OCI-LY7 (cell line): ENCODE data around the gene CDC6. TPM values are rescaled to one million over a fixed set of nuclear protein-coding genes. Genes with fewer than 3 reads are reported as not detected.

Experiments used
- BruUV-seq: library from RNA; stranded (reverse); fragments of 400-500 nt; replicated peaks from 2 replicates; lab custom pipeline; 2021; lab: Mats Ljungman, UMichigan
- CTCF ChIA-PET: fragments of 300-600 bp; sonication (Branson Sonifier 250); formaldehyde crosslinking; loops from one replicate; lab custom pipeline; 2022; ENCODE audit warnings: antibody characterized with exemption; ENCODE audit not compliant: unreplicated experiment; lab: Charles Lee
- POLR2A ChIA-PET: fragments of 300-600 bp; sonication (Branson Sonifier 250); formaldehyde crosslinking; loops from one replicate; lab custom pipeline; 2022; ENCODE audit warnings: antibody characterized with exemption; lab: Charles Lee
- DNase-seq: peaks from one replicate; pipeline ENCODE4 v3.0.0-alpha.2; 2015; ENCODE audit warnings: low spot score
- H2AFZ ChIP-seq: fragments of 200-600 bp; sonication (generic), shearing (Covaris generic); 2 replicates; pipeline ENCODE4 v1.6.1; 2014; ENCODE audit warnings: mild to moderate bottlenecking, antibody characterized with exemption, low read length, moderate library complexity
- H3K27ac ChIP-seq: fragments of 200-600 bp; sonication (generic); 2 replicates; pipeline ENCODE4 v1.5.1; 2014; ENCODE audit warnings: mixed run types, low read depth, mild to moderate bottlenecking, moderate library complexity, low read length, inconsistent platforms; ENCODE audit not compliant: poor library complexity, severe bottlenecking
- H3K36me3 ChIP-seq: fragments of 200-600 bp; sonication (generic); 2 replicates; pipeline ENCODE4 v1.6.1; 2014; ENCODE audit warnings: mild to moderate bottlenecking, antibody characterized with exemption, low read length, moderate library complexity, mixed read lengths; ENCODE audit not compliant: insufficient read depth
- H3K4me1 ChIP-seq: fragments of 200-600 bp; sonication (generic); 2 replicates; pipeline ENCODE4 v1.5.1; 2014; ENCODE audit warnings: mild to moderate bottlenecking, low read length; ENCODE audit not compliant: insufficient read depth, poor library complexity, severe bottlenecking
- H3K4me2 ChIP-seq: fragments of 200-600 bp; sonication (generic); 2 replicates; pipeline ENCODE4 v1.6.1; 2014; ENCODE audit warnings: mild to moderate bottlenecking, low read length
- H3K4me3 ChIP-seq: fragments of 200-600 bp; sonication (generic); 2 replicates; pipeline ENCODE4 v1.5.1; 2014; ENCODE audit warnings: mild to moderate bottlenecking, low read depth, low read length; ENCODE audit not compliant: poor library complexity, severe bottlenecking
- H3K79me2 ChIP-seq: fragments of 200-600 bp; sonication (generic); 2 replicates; pipeline ENCODE4 v1.6.1; 2016; ENCODE audit warnings: low read depth, mild to moderate bottlenecking, low read length, moderate library complexity, mixed read lengths; ENCODE audit not compliant: insufficient read depth
- H3K9me2 ChIP-seq: fragments of 200-600 bp; sonication (generic); 2 replicates; pipeline ENCODE4 v1.6.1; 2016; ENCODE audit warnings: mild to moderate bottlenecking, low read length, mixed read lengths; ENCODE audit not compliant: insufficient read depth
- H3K9me3 ChIP-seq: fragments of 200-600 bp; sonication (generic); 2 replicates; pipeline ENCODE4 v1.6.1; 2014; ENCODE audit warnings: mild to moderate bottlenecking, mixed run types, low read length, mixed read lengths
- H4K20me1 ChIP-seq: fragments of 200-600 bp; sonication (generic); 2 replicates; pipeline ENCODE4 v1.6.1; 2014; ENCODE audit warnings: mild to moderate bottlenecking, antibody characterized with exemption, low read length, moderate library complexity, mixed read lengths; ENCODE audit not compliant: insufficient read depth
- EZH2phosphoT487 ChIP-seq: fragments of 200-600 bp; sonication (generic); IDR thresholded peaks from 2 replicates; pipeline ENCODE4 v1.6.1; 2018; ENCODE audit warnings: low read depth, borderline replicate concordance, mild to moderate bottlenecking, mixed run types, antibody characterized with exemption, low read length, moderate library complexity, mixed read lengths
- intact Hi-C: fragments of 100-400 bp; cut with micrococcal nuclease; formaldehyde crosslinking; loops from one replicate; pipeline ENCODE4 v1.10.0; 2022; ENCODE audit not compliant: unreplicated experiment
- total RNA-seq, 2 experiments: library from RNA; depleted of rRNA in 1 of 2; stranded (reverse); fragments of >200 nt in 1 of 2; shearing (Covaris generic) in 1 of 2; gene quantifications; 2 replicates each; pipeline ENCODE4 v1.2.3, GENCODE V29; 2014 to 2022
- TF ChIP-seq, protein P1 (sequence below): fragments of 200-600 bp; sonication (generic); conservative IDR thresholded peaks from 2 replicates; pipeline ENCODE4 v1.5.1; 2014; ENCODE audit warnings: mild to moderate bottlenecking, antibody characterized with exemption, low read length, moderate library complexity, mixed read lengths

The CDC6 gene
- total RNA-seq, 2 experiments from 2014 or later, result 75.2 to 132 TPM

DNA sequence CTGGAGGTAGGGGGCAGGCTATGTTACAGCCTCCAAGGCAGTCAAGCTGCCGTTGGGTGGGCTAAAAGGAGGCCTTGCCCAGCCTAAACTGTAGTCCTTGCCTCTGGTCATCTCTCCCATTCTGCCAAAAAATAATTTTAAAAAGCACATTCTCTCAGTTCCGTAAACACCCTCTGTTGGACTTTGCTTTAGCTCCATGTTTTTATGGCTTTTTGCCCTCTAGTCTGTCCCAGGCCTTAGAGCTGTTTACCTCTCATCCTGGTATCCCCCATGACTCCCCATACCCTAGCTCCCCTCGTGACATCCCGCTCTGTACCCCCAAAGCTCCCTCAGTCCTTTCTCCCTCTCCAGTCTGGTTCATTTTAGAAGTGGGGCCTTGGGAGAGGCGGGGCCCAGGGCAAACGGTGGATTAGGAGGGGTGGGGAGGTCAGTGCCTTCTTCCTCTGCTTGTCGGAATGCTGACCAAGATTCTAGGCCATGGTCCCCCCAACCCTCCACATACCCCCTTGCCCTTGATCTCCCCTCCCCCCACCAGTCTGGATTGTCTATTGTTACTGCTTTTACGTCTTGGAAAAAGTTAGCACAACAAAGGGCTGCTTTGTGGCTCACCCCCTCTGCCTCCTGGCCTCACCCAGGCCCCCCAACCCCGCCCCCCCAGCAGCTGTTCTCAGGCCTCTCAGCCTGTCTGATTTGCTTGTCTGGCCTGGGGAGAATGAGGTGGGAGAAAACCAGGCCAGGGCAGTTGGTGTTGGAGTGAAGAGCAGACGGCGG is 58.5 kb downstream of the CDC6 start:
- no peaks in the 10 kb centered on the region for H4K20me1 ChIP-seq
- CTCF ChIA-PET, result no interaction called here
- intact Hi-C loops, result no loop called here
- POLR2A ChIA-PET, result no interaction called here
- no peak overlapping the region for H2AFZ ChIP-seq
- no peak overlapping the region for H3K27ac ChIP-seq
- H3K79me2 ChIP-seq, result no peaks in the 10 kb centered on the region
- no peaks in the 10 kb centered on the region for H3K9me3 ChIP-seq
- H3K4me2 ChIP-seq, result no peak overlapping the region
- TF ChIP-seq EZH2phosphoT487, result no peak
- TF ChIP-seq, protein P1, sequence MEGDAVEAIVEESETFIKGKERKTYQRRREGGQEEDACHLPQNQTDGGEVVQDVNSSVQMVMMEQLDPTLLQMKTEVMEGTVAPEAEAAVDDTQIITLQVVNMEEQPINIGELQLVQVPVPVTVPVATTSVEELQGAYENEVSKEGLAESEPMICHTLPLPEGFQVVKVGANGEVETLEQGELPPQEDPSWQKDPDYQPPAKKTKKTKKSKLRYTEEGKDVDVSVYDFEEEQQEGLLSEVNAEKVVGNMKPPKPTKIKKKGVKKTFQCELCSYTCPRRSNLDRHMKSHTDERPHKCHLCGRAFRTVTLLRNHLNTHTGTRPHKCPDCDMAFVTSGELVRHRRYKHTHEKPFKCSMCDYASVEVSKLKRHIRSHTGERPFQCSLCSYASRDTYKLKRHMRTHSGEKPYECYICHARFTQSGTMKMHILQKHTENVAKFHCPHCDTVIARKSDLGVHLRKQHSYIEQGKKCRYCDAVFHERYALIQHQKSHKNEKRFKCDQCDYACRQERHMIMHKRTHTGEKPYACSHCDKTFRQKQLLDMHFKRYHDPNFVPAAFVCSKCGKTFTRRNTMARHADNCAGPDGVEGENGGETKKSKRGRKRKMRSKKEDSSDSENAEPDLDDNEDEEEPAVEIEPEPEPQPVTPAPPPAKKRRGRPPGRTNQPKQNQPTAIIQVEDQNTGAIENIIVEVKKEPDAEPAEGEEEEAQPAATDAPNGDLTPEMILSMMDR, result no peak
- DNase-seq, result no peak
- no peak overlapping the region for H3K4me3 ChIP-seq
- peaks cover 34% of the 10 kb centered on the region for H3K4me1 ChIP-seq
- BruUV-seq, result no TSS peak
- H3K36me3 ChIP-seq, result no peaks in the 10 kb centered on the region
- H3K9me2 ChIP-seq, result no peaks in the 10 kb centered on the region

DNA sequence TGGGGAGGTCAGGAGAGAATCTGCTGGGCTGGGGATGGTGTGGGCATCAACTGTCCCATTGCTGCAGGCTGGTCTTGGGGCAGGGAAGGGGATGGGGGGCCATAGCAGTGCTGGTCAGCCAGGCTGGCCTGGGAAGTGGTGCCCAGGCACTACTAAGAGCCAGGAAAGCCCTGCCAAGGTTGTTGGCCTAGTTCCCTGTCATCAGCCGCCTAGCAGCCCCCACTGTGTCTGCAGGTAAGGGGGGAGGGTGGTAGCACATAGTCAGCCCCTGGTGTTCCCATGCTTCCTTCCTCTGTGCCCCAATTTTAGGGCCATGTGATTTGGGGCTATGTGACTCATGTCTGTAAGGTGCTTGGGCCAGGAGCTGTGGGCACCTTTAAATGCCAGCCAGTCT is 59.1 kb downstream of the CDC6 start:
- H3K9me2 ChIP-seq, result no peaks in the 10 kb centered on the region
- peaks cover 34% of the 10 kb centered on the region for H3K4me1 ChIP-seq
- BruUV-seq, result no TSS peak
- no peak overlapping the region for H3K27ac ChIP-seq
- H3K36me3 ChIP-seq, result no peaks in the 10 kb centered on the region
- CTCF ChIA-PET, result no interaction called here
- H3K79me2 ChIP-seq, result no peaks in the 10 kb centered on the region
- no peaks in the 10 kb centered on the region for H3K9me3 ChIP-seq
- H4K20me1 ChIP-seq, result no peaks in the 10 kb centered on the region
- DNase-seq, result no peak
- TF ChIP-seq, protein P1, result no peak
- no peak for TF ChIP-seq EZH2phosphoT487
- POLR2A ChIA-PET, result no interaction called here
- no peak overlapping the region for H3K4me3 ChIP-seq
- H2AFZ ChIP-seq, result no peak overlapping the region
- intact Hi-C loops, result no loop called here
- H3K4me2 ChIP-seq, result no peak overlapping the region
